Measurements from ENCODE around the gene GMDS. TPM values are rescaled to one million over a fixed set of nuclear protein-coding genes. Genes with fewer than 3 reads are reported as not detected.

The GMDS gene
- total RNA-seq, 1 experiment from 2014 or later = 31.1 TPM

DNA sequence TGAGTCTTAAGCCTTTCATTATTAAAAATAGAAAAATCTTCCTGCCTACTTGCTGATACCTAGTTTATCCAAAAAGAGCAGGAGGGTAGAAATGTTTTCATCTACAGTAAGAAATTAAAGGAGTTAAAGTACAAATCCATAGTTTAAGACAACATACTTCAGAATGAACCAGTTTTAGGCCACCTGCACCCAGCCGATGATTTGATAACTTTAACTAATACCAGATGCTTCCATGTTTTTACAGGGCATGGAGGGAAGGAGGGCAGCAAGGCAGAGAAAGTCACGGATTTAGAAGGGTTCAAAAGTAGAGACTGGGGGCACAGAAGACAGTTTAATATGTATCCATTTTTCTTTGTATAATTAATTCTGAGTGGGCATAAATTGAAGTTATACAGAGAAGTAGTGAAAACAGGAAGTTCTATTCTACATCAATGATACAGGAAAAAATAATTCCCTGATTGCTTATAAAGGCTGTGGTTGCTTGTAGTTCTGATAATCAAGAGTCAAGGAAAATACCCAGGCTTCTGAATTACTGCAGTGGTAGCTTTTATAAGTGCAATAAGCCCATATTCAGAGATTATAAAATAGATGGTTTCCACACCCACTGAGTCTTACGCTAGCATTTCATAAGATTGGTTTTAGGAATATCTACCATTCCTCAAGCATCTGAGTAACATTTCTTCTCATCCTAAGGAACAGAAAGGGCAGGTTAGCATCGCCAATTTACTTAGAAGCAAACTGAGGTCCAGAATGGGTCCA is 72.0 kb downstream of the GMDS start:
- H3K4me1 ChIP-seq = no peaks in the 10 kb centered on the region
- H3K36me3 ChIP-seq (ENCODE audit: control insufficient read depth, insufficient read depth, low read length) = no peaks in the 10 kb centered on the region
- Mint-ChIP-seq H3K9me3 (ENCODE audit: unreplicated experiment) (peaks cover 10% of the 10 kb centered on the region), H3K36me3 (ENCODE audit: insufficient read depth, unreplicated experiment) (no peaks in the 10 kb centered on the region), H3K27ac (ENCODE audit: unreplicated experiment) (no peak overlapping the region), H3K4me3 (ENCODE audit: unreplicated experiment) (no peak overlapping the region), H3K4me1 (ENCODE audit: low read depth, unreplicated experiment) (no peaks in the 10 kb centered on the region), H3K27me3 (ENCODE audit: insufficient read depth, unreplicated experiment) (no peaks in the 10 kb centered on the region)
- no peak for DNase-seq
- TF ChIP-seq, protein P1, sequence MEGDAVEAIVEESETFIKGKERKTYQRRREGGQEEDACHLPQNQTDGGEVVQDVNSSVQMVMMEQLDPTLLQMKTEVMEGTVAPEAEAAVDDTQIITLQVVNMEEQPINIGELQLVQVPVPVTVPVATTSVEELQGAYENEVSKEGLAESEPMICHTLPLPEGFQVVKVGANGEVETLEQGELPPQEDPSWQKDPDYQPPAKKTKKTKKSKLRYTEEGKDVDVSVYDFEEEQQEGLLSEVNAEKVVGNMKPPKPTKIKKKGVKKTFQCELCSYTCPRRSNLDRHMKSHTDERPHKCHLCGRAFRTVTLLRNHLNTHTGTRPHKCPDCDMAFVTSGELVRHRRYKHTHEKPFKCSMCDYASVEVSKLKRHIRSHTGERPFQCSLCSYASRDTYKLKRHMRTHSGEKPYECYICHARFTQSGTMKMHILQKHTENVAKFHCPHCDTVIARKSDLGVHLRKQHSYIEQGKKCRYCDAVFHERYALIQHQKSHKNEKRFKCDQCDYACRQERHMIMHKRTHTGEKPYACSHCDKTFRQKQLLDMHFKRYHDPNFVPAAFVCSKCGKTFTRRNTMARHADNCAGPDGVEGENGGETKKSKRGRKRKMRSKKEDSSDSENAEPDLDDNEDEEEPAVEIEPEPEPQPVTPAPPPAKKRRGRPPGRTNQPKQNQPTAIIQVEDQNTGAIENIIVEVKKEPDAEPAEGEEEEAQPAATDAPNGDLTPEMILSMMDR (IDR thresholded peaks at IDR 0.05; ENCODE audit: insufficient read depth in 1 of 2, low read depth in 1 of 2, low read length in 1 of 2, severe bottlenecking in 1 of 2, unreplicated experiment in 1 of 2) = no peak
- no peaks in the 10 kb centered on the region for H3K27me3 ChIP-seq (replicated peaks; ENCODE audit: control insufficient read depth, insufficient read depth, low read length)
- intact Hi-C loops (cut with micrococcal nuclease; ENCODE audit: unreplicated experiment) = no loop called here
- POLR2A ChIA-PET = no interaction called here
- no TSS peak for BruUV-seq (replicated peaks)
- no peaks in the 10 kb centered on the region for H3K9me3 ChIP-seq
- CTCF ChIA-PET = no interaction called here
- H3K4me3 ChIP-seq (ENCODE audit: low read depth, low read length) = no peak overlapping the region

DNA sequence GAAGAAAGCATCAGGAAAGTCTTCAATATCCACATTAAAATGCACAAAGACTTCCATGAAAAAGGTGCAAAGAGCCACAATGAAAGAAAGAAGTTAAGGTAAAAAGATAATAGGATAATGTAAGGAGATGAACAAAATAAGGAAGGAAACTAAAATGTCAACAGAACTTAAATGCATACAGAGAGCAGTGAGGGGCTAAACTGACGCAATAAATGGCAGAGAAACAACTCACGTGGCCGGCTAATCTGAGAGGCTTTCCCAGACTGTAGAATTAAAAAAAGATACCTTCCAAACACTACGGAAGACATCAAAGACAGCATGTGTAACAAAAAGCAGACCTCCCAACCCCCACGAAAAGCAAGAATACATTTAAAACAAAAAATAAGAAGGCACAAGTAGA is 73.7 kb downstream of the GMDS start:
- POLR2A ChIA-PET = no interaction called here
- no peaks in the 10 kb centered on the region for H3K9me3 ChIP-seq
- TF ChIP-seq, protein P1 (IDR thresholded peaks at IDR 0.05; ENCODE audit: insufficient read depth in 1 of 2, low read depth in 1 of 2, low read length in 1 of 2, severe bottlenecking in 1 of 2, unreplicated experiment in 1 of 2) = no peak
- Mint-ChIP-seq H3K27me3 (ENCODE audit: insufficient read depth, unreplicated experiment) (no peaks in the 10 kb centered on the region), H3K9me3 (ENCODE audit: unreplicated experiment) (no peaks in the 10 kb centered on the region), H3K4me3 (ENCODE audit: unreplicated experiment) (no peak overlapping the region), H3K27ac (ENCODE audit: unreplicated experiment) (no peak overlapping the region), H3K36me3 (ENCODE audit: insufficient read depth, unreplicated experiment) (no peaks in the 10 kb centered on the region), H3K4me1 (ENCODE audit: low read depth, unreplicated experiment) (no peaks in the 10 kb centered on the region)
- H3K27me3 ChIP-seq (replicated peaks; ENCODE audit: control insufficient read depth, insufficient read depth, low read length) = no peaks in the 10 kb centered on the region
- no peak overlapping the region for H3K4me3 ChIP-seq (ENCODE audit: low read depth, low read length)
- H3K36me3 ChIP-seq (ENCODE audit: control insufficient read depth, insufficient read depth, low read length) = no peaks in the 10 kb centered on the region
- DNase-seq = no peak
- intact Hi-C loops (cut with micrococcal nuclease; ENCODE audit: unreplicated experiment) = no loop called here
- no TSS peak for BruUV-seq (replicated peaks)
- CTCF ChIA-PET = no interaction called here
- H3K4me1 ChIP-seq = no peaks in the 10 kb centered on the region

DNA sequence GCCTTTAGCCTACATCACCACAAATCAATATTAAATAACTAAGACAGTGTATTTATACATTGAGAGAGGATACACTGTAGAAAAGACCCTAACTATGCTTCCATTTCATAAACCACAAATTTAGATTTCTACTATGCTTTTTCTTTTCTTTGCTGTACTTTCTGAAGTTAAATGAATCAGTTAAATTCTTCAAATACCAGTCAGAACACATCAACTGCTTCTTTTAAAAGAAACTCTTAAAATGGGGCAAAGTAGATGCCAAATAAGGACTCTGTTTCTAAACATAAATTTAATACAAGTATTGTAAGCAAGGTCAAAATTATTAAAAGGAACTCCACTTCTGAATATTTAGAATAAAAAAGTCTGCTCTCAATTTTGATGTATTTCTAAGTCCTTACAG is 76.9 kb downstream of the GMDS start:
- TF ChIP-seq, protein P1 (IDR thresholded peaks at IDR 0.05; ENCODE audit: insufficient read depth in 1 of 2, low read depth in 1 of 2, low read length in 1 of 2, severe bottlenecking in 1 of 2, unreplicated experiment in 1 of 2) = no peak
- CTCF ChIA-PET = no interaction called here
- no TSS peak for BruUV-seq (replicated peaks)

More for the DNA sequence above, 76.9 kb downstream of the GMDS start:
- Histone ChIP-seq H3K36me3 (ENCODE audit: control insufficient read depth, insufficient read depth, low read length) (no peaks in the 10 kb centered on the region), H3K27me3 (replicated peaks; ENCODE audit: control insufficient read depth, insufficient read depth, low read length) (no peaks in the 10 kb centered on the region), H3K4me1 (no peaks in the 10 kb centered on the region), H3K4me3 (ENCODE audit: low read depth, low read length) (no peak overlapping the region), H3K9me3 (no peaks in the 10 kb centered on the region)
- Mint-ChIP-seq H3K4me3 (ENCODE audit: unreplicated experiment) (no peak overlapping the region), H3K27me3 (ENCODE audit: insufficient read depth, unreplicated experiment) (no peaks in the 10 kb centered on the region), H3K36me3 (ENCODE audit: insufficient read depth, unreplicated experiment) (no peaks in the 10 kb centered on the region), H3K9me3 (ENCODE audit: unreplicated experiment) (peaks cover 9% of the 10 kb centered on the region), H3K4me1 (ENCODE audit: low read depth, unreplicated experiment) (no peaks in the 10 kb centered on the region), H3K27ac (ENCODE audit: unreplicated experiment) (no peak overlapping the region)
- no peak for DNase-seq
- intact Hi-C loops (cut with micrococcal nuclease; ENCODE audit: unreplicated experiment) = no loop called here
- POLR2A ChIA-PET = no interaction called here

Measured in Caco-2 (cell line).